HG03457 (cell line): ENCODE measurements around the gene MATCAP1.

Source experiments
- ATAC-seq: cut with Tn5 transposase; IDR thresholded peaks from one replicate; pipeline ENCODE4 v1.9.1; 2021; ENCODE audit warnings: moderate number of reproducible peaks; ENCODE audit not compliant: unreplicated experiment

Gene MATCAP1

GRCh38 chr16:67158637-67159600 lies 24.8 kb downstream of the MATCAP1 start:
- ATAC-seq, result peak; percentile 25

- ATAC-seq, result no peak
Observed at GRCh38 chr16:67157892-67158635, 25.7 kb downstream of the MATCAP1 start.

DNA sequence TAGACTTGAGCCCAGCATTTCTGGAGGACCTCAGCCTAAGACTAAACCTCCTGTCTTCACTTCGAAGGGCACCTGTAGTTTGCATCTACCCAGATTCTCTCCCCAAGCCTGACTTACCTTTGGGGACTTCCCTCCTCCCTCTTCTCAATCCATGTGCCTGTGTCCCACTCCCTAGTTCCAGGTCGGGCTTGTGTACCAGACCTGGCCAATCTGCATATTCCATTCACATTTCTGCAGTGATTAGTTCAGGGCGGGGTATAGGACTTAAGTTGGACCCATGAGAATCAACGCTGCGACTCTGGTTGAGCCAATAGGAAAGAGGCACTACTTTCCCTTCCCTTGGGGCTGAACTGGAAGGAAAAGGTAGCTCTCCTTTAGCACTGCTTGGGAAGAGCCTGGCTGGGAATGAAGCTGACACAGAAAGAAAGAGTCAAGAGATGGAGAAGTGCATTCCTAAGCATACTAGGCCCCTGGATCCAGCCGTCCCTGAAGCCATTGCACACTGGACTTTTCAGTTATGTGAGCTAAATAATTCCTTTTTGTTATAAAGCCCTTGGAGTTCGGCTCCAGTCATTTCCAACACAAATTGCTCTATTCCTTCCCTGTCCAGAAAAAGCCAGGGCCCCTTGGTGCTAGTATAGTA lies 26.5 kb downstream of the MATCAP1 start:
- no peak for ATAC-seq

DNA sequence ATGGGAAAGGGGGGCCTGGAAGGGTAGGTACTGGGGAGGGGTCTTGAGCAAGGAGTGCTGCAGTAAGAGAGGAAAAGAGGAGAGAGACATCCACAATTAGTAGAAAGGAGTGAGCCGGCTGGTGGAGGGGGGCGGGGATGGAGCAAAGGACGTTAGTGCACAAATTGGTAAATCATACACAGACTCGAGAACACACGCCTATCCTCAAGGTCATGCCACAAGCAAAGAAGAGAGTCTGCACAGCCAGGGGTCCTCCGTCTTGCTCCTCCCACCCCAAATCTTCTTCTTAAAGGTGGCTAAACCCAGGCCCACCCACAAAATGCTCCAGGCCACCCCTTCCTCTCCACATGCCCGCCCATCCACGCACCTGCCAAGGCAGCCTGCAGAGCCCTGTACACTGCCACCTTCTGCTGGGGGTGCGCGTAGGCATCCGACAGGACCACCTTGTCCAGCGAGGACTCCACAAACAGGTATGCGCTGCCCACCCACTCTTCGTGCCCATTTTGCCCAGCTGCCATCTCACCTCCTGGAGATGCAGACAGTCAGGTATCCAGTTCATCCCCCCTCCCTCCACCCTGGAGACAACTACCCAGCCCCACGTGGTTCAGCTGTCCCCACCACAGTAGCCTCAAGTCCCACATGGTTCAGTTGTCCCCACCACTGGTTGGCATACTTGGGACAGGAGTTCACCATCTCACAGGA lies 27.5 kb downstream of the MATCAP1 start:
- ATAC-seq, result no peak

GRCh38 chr16:67155295-67156142 lies 28.2 kb downstream of the MATCAP1 start:
- ATAC-seq, result no peak

- no peak for ATAC-seq
Observed at GRCh38 chr16:67154578-67155294, 29.0 kb downstream of the MATCAP1 start.

DNA sequence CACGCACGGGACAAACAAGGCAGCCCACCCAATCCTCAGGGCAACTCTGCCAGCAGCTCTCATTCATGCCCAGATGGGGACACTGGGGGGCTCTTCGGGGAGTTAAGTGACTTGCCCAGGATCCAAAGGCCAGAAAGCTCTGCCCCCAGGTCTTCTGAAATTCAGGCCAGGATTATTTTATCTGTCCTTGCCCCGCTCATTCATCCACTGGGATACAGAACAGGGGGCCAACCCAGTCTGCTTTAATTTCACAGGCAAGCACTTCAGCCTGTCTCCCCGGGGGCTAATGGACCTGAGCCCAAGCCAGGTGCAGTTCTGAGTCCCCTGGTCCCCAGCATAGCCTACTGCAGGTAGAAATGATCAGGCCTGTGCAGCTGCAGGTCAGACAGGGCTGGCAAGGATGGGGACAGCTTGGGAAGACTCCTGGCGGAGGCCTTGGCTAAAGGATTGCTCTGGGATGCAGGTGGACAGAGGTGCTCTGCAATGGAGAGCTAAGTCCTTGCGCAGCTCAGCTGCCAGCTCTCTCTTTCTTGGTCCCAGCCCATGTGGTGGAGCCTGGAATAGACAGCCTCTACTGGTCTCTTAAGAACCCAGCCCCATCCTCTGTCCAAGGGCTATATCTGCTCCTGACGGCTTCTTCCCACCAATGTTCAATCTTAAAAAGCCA lies 32.2 kb downstream of the MATCAP1 start:
- ATAC-seq, result no peak

DNA sequence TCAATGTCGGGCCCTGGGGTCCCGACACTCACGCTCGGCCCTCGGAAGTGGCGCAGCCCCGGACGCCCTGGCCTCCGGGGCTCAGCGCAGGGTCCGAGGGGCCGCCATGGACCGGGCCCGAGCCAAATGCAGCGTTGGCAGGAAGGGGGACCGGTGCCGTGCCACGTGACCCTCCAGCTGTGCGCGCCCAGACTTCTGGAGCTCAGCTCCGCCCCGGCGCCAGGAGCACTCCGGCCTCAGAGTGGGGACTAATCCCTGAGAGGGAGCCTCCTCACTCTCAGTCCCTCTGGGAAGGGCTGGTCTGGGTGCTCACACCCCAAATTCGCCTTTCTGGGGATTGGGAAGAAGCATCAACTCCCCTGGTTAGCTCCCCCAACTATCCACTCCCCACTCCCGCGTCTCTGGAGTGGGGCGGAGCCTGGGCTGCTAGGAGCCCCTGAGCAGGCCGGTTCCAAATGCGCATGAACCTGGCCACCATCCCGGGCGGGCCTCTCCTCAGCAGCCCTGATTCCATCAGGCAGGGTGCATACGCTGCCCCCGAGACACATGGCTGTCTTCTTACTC lies 32.8 kb downstream of the MATCAP1 start, which contains the start of gene B3GNT9:
TSS of gene B3GNT9 (minus strand) at position 166 of the 564 bp plus-strand sequence. CDS start 513 bp downstream, outside the sequence.
- ATAC-seq, result no peak

DNA sequence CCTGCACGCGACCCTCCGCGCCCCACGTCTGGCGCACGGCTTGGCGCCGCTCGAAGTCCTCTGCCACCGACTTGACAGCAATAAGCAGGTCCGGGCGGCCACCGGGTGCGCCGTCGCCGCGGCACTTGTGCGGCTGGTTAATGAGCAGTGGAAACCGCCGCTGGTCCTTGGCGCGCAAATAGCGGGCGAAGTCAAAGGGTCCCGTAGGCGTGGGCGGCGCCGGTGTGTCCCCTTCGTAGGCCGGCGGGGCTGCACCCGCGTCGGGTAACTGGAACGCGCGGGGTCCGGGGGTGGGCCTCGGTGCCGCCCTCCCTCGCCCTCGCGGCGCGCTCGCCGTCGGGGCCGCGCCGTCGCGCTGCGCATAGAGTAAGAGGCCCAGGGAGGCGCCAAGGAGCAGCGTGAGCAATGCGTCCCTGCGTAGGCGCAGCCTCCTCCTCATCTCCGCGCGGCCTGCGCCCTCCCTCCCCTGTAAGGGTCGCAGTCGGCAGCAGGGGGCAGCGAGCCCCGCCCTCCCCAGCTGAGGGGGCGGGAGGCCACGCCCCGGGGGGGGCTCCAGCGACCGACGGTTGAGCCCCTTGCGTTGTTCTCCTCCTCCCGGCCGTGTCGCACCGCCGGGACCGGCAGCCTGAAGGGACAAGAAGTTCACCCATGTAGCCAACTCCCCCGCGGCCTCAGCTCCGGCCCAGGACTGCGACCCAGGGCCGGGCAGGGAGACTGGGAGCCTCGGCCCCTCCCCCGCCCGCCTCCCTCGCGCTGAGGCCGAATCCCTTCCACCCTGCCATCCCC lies 33.5 kb downstream of the MATCAP1 start:
- no peak for ATAC-seq

- ATAC-seq, result no peak
Observed at GRCh38 chr16:67149276-67150046, 34.3 kb downstream of the MATCAP1 start.

DNA sequence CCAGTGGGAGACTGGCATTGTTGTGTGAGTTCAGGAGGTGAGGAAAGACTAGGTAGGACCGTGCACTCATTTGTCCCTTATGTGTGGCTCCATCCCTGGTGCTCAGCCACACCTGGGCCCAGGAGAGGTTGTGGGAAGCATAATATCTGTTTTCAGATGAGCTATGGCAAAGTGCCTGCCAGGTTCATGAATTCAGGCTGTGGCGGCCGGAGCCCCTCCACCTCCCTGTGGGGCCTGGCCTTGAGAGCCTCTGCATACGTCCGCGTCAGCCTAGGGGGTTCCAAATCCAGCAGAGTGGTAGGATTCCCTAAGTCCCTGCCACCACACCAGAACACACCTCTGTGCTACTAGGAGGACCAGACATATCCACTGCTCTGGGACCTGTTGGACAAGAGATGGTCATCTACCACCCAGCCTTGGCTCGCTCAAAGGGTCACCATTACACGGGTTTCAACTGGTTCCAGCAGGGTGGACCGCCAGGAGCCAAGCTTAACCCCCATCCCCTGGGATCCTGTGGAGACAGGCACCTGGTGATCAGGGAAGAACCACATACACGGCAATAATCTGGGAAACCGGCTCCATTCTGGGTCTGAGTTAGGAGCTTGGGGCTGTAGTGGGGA lies 35.0 kb downstream of the MATCAP1 start:
- no peak for ATAC-seq

GRCh38 chr16:67148221-67148620 lies 35.5 kb downstream of the MATCAP1 start:
- no peak for ATAC-seq

DNA sequence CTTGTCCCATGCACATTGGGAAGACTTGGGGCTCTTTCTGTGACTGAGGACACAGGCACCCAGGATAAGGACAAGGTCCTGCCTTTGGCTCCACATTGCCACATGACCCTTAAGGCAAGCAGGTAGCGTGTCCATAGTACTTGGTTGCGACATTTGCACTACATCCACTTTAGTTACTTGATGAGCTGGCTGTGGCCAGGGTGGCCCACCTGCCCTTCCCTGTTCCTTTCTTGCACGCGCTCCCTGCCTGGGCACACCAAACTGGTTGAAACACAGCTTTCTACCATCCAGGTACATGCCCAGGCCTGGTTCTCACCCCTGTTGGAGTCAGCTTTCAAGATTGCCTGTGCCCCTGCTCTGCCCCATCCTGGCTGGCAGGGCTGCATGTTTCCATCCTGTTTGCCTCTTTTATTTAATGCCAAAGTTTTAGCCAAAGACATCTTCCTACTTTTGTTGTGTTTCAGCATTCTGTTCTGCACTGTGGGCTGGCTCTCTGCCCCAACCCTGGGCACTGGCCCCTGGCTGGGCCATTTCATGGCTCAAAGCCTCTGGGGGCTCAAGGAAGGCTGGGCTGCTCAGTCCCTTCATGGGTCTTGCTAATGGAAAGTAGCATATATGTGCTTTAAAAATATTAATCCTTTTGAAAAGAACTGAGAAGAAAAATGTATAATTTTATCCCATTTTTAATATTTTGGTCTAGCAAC lies 36.2 kb downstream of the MATCAP1 start:
- ATAC-seq, result no peak

- ATAC-seq, result no peak
Observed at GRCh38 chr16:67146523-67147357, 37.0 kb downstream of the MATCAP1 start.

GRCh38 chr16:67145746-67146145 lies 38.0 kb downstream of the MATCAP1 start:
- ATAC-seq, result no peak
